OCI-LY7 (cell line): ENCODE data around the gene DYNC1I1. TPM values are rescaled to one million over a fixed set of nuclear protein-coding genes. Genes with fewer than 3 reads are reported as not detected.

Source experiments
- BruUV-seq: library from RNA; stranded (reverse); fragments of 400-500 nt; replicated peaks from 2 replicates; lab custom pipeline; 2021; lab: Mats Ljungman, UMichigan
- CTCF ChIA-PET: fragments of 300-600 bp; sonication (Branson Sonifier 250); formaldehyde crosslinking; loops from one replicate; lab custom pipeline; 2022; ENCODE audit warnings: antibody characterized with exemption; ENCODE audit not compliant: unreplicated experiment; lab: Charles Lee
- POLR2A ChIA-PET: fragments of 300-600 bp; sonication (Branson Sonifier 250); formaldehyde crosslinking; loops from one replicate; lab custom pipeline; 2022; ENCODE audit warnings: antibody characterized with exemption; lab: Charles Lee
- DNase-seq: peaks from one replicate; pipeline ENCODE4 v3.0.0-alpha.2; 2015; ENCODE audit warnings: low spot score
- H2AFZ ChIP-seq: fragments of 200-600 bp; sonication (generic), shearing (Covaris generic); 2 replicates; pipeline ENCODE4 v1.6.1; 2014; ENCODE audit warnings: mild to moderate bottlenecking, antibody characterized with exemption, low read length, moderate library complexity
- H3K27ac ChIP-seq: fragments of 200-600 bp; sonication (generic); 2 replicates; pipeline ENCODE4 v1.5.1; 2014; ENCODE audit warnings: mixed run types, low read depth, mild to moderate bottlenecking, moderate library complexity, low read length, inconsistent platforms; ENCODE audit not compliant: poor library complexity, severe bottlenecking
- H3K36me3 ChIP-seq: fragments of 200-600 bp; sonication (generic); 2 replicates; pipeline ENCODE4 v1.6.1; 2014; ENCODE audit warnings: mild to moderate bottlenecking, antibody characterized with exemption, low read length, moderate library complexity, mixed read lengths; ENCODE audit not compliant: insufficient read depth
- H3K4me1 ChIP-seq: fragments of 200-600 bp; sonication (generic); 2 replicates; pipeline ENCODE4 v1.5.1; 2014; ENCODE audit warnings: mild to moderate bottlenecking, low read length; ENCODE audit not compliant: insufficient read depth, poor library complexity, severe bottlenecking
- H3K4me2 ChIP-seq: fragments of 200-600 bp; sonication (generic); 2 replicates; pipeline ENCODE4 v1.6.1; 2014; ENCODE audit warnings: mild to moderate bottlenecking, low read length
- H3K4me3 ChIP-seq: fragments of 200-600 bp; sonication (generic); 2 replicates; pipeline ENCODE4 v1.5.1; 2014; ENCODE audit warnings: mild to moderate bottlenecking, low read depth, low read length; ENCODE audit not compliant: poor library complexity, severe bottlenecking
- H3K79me2 ChIP-seq: fragments of 200-600 bp; sonication (generic); 2 replicates; pipeline ENCODE4 v1.6.1; 2016; ENCODE audit warnings: low read depth, mild to moderate bottlenecking, low read length, moderate library complexity, mixed read lengths; ENCODE audit not compliant: insufficient read depth
- H3K9me2 ChIP-seq: fragments of 200-600 bp; sonication (generic); 2 replicates; pipeline ENCODE4 v1.6.1; 2016; ENCODE audit warnings: mild to moderate bottlenecking, low read length, mixed read lengths; ENCODE audit not compliant: insufficient read depth
- H3K9me3 ChIP-seq: fragments of 200-600 bp; sonication (generic); 2 replicates; pipeline ENCODE4 v1.6.1; 2014; ENCODE audit warnings: mild to moderate bottlenecking, mixed run types, low read length, mixed read lengths
- H4K20me1 ChIP-seq: fragments of 200-600 bp; sonication (generic); 2 replicates; pipeline ENCODE4 v1.6.1; 2014; ENCODE audit warnings: mild to moderate bottlenecking, antibody characterized with exemption, low read length, moderate library complexity, mixed read lengths; ENCODE audit not compliant: insufficient read depth
- CTCF ChIP-seq: fragments of 200-600 bp; sonication (generic); conservative IDR thresholded peaks from 2 replicates; pipeline ENCODE4 v1.5.1; 2014; ENCODE audit warnings: mild to moderate bottlenecking, antibody characterized with exemption, low read length, moderate library complexity, mixed read lengths
- EZH2phosphoT487 ChIP-seq: fragments of 200-600 bp; sonication (generic); IDR thresholded peaks from 2 replicates; pipeline ENCODE4 v1.6.1; 2018; ENCODE audit warnings: low read depth, borderline replicate concordance, mild to moderate bottlenecking, mixed run types, antibody characterized with exemption, low read length, moderate library complexity, mixed read lengths
- intact Hi-C: fragments of 100-400 bp; cut with micrococcal nuclease; formaldehyde crosslinking; loops from one replicate; pipeline ENCODE4 v1.10.0; 2022; ENCODE audit not compliant: unreplicated experiment
- total RNA-seq, 2 experiments: library from RNA; depleted of rRNA in 1 of 2; stranded (reverse); fragments of >200 nt in 1 of 2; shearing (Covaris generic) in 1 of 2; gene quantifications; 2 replicates each; pipeline ENCODE4 v1.2.3, GENCODE V29; 2014 to 2022

Gene DYNC1I1
- total RNA-seq, 2 experiments from 2014 or later = not detected

DNA sequence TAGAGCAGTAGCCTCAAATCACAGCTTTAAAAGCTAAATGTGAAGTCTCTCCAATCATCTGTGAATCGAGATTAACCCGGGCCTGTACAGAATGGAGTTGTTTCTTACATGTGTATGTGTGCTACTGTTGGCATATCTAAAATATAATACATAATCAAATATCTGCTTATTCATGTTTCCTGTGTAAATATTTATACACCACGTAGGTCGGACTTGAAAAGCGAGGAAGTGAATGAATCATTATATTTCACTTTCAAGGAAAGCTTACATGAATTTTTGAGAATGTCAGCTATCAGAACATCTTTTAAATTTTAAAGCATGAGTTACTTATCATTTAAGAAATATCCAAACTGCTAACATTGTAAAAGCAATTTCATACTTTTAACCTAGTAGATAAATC is 316.2 kb downstream of the DYNC1I1 start:
- BruUV-seq = no TSS peak
- POLR2A ChIA-PET = interaction anchor here (0.6 to 1.1 kb wide), 3 partner anchors 52 to 1888 kb away, joined by 3 read pairs; no protein-coding TSS in a partner anchor
- no peak for DNase-seq

GRCh38 chr7:96089511-96089910 is 317.2 kb downstream of the DYNC1I1 start:
- Histone ChIP-seq H2AFZ (no peak overlapping the region), H3K9me3 (no peaks in the 10 kb centered on the region), H3K4me3 (no peak overlapping the region), H3K79me2 (no peaks in the 10 kb centered on the region), H3K4me1 (no peaks in the 10 kb centered on the region), H4K20me1 (no peaks in the 10 kb centered on the region), H3K36me3 (no peaks in the 10 kb centered on the region), H3K4me2 (no peak overlapping the region), H3K9me2 (no peaks in the 10 kb centered on the region), H3K27ac (no peak overlapping the region)
- DNase-seq = no peak
- no peak for TF ChIP-seq CTCF
- TF ChIP-seq EZH2phosphoT487 = no peak
- BruUV-seq = no TSS peak
- POLR2A ChIA-PET = interaction anchor here (0.7 kb wide), 1 partner anchor 397 kb away, joined by 4 read pairs; no protein-coding TSS in a partner anchor
- CTCF ChIA-PET = no interaction called here
- intact Hi-C loops = no loop called here

More for the DNA sequence above, 316.2 kb downstream of the DYNC1I1 start:
- no peaks in the 10 kb centered on the region for H3K9me2 ChIP-seq
- CTCF ChIA-PET = no interaction called here
- no peaks in the 10 kb centered on the region for H4K20me1 ChIP-seq
- no peak overlapping the region for H2AFZ ChIP-seq
- intact Hi-C loops = no loop called here
- no peak overlapping the region for H3K4me2 ChIP-seq
- no peak for TF ChIP-seq EZH2phosphoT487
- no peaks in the 10 kb centered on the region for H3K79me2 ChIP-seq
- no peaks in the 10 kb centered on the region for H3K9me3 ChIP-seq
- H3K4me3 ChIP-seq = no peak overlapping the region
- H3K36me3 ChIP-seq = no peaks in the 10 kb centered on the region
- H3K27ac ChIP-seq = no peak overlapping the region
- no peaks in the 10 kb centered on the region for H3K4me1 ChIP-seq

- BruUV-seq = no TSS peak
- Histone ChIP-seq H4K20me1 (no peaks in the 10 kb centered on the region), H3K4me3 (no peak overlapping the region), H3K9me3 (no peaks in the 10 kb centered on the region), H3K27ac (no peak overlapping the region), H3K4me1 (no peaks in the 10 kb centered on the region), H3K36me3 (no peaks in the 10 kb centered on the region), H2AFZ (no peak overlapping the region), H3K9me2 (no peaks in the 10 kb centered on the region), H3K4me2 (no peak overlapping the region), H3K79me2 (no peaks in the 10 kb centered on the region)
- CTCF ChIA-PET = no interaction called here
- no peak for TF ChIP-seq CTCF
- no peak for TF ChIP-seq EZH2phosphoT487
- DNase-seq = no peak
- POLR2A ChIA-PET = no interaction called here
- intact Hi-C loops = no loop called here
These were observed 318.4 kb downstream of the DYNC1I1 start for GRCh38 chr7:96090756-96091155.
